ENCODE measurements around the gene TRPC4AP.

The TRPC4AP gene

DNA sequence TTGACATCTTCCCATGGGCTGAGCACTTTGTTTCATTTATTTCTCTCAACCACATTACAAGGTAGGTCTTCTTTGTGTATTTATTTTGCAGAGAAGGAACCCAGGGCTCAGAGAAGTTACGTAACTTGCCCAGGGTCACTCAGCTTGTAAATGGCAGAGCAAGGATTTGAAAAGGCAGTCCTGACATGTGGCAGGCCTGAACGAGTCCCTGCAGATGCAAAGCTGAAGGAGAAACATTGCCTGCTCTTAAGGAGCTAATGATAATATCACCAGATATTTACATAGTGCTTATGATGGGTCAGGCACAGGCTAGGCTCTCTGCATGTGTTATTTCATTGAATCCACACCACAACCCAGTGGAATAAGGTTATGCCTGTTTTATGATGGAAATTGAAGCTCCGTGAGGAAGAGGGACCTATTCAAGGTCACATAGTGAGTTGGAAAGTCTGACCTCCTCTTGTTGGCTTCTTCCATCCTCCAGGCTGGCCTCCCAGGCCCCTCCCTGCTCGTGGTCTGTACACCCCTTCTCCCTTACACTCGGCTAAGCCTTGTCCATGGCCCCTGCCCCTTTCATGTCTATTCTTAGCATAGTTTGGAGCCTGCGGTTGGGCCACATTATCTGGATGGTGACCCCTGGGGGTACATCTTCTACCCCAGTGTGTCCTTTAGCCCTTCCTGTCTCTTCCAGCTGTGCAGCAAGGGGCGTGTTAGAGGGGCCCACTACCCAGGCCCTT lies 124.4 kb downstream of the TRPC4AP start:
- no peak for DNase-seq (ENCODE audit: low read depth in 2 of 2)

DNA sequence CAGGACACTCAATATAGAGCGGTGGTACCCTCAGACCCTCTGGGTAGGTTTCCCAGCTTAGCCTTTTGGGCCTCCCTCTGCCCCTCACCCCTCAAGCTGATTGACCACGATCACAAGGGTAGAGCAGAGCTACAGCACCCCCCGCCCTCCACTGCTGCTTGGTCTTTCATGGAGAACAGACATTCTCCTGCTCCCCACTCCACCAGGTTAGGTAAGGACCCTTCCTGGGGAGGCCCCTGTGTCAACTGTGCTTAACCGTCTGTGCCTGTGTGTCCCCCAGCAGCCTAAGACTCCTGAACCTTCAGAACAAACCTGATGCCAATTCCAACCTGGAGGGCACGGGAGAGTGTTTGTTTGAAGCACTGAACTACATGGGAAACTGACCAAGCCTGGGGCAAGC lies 125.2 kb downstream of the TRPC4AP start:
- no peak for DNase-seq (ENCODE audit: low read depth in 2 of 2)

DNA sequence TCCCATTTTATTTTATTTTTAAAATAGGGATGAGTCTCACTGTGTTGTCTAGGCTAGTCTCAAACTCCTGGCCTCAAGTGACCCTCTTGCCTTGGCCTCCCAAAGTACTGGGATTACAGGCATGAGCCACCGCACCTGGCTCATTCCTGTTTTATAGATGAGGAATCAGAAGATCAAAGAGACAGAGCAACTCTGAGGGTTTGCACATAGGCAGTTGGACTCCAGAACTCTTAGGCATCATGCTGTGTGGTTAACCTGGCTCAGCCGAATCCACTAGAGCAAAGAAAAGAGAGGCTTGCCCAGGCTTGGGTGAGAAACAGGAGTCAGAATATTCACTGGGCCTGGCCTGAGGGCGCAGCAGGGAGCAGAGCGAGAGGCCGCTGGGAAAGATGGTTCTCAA lies 127.6 kb downstream of the TRPC4AP start:
- no peak for DNase-seq (ENCODE audit: low read depth in 2 of 2)

DNA sequence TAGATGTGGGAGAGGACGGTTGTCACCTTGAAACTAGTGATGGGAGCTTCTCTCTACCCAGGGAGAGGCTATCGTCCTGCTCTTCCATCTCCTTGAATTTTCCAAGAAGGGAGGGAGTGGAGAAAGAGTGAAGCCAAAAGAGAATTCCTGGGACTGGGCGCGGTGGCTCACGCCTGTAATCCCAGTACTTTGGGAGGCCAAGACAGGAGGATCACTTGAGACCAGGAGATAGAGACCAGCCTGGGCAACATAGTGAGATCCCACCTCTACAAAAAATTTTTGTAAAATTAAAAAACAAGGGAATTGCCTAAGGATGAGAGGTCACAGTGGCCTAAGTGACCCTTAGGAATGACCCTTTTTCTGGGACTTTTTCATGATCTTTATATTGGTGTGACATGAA lies 128.1 kb downstream of the TRPC4AP start:
- no peak for DNase-seq (ENCODE audit: low read depth in 2 of 2)

DNA sequence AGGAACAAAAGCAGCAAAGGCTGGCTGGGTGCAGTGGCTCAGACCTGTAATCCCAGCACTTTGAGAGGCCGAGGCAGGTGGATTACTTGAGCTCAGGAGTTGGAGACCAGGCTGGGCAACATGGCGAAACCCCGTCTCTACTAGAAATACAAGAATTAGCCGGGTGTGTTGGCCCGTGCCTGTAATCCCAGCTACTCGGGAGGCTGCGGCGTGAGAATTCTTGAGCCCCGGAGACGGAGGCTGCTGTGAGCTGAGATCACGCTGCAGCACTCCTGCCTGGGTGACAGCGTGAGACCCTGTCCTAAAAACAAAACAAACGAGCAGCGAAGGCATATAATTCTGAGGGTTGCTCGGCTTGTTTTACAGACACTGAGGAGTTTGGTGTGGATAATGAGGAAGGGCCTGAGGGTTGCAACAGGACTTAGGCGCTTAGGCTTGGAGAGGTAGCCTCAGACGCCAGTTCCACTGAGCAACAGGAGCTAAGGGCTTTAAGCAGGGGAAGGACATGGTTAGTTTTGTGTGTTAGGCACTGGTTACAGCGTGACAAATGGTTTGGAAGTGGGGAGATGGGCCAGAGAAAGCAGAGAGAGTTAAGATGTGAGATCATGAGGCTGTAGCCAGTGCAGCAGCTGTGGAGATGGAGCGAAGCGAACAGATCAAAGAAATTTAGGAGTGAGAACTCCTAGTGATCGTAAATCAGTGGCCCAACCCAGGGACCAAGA lies 135.7 kb downstream of the TRPC4AP start:
- DNase-seq (ENCODE audit: low read depth in 2 of 2) = no peak

DNA sequence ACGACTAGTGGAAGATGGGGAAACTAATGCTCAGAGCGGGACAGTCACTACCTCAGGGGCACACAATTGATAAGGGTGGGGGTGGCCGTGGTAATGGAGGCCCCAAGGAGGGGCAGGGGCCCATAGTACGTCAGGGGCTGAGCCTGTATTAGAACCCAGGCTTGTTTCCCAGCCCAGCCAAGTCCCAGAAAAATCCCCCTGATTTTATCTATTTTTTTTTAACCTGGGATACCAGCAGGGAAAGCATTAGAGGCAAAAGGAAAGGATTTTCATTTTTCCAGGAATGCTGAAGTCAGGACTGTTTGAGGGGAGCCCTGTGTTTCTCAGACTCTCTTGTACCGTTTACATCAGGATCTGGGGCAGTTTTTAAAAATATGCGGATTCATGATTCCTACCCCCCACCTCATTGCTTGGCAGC lies 136.6 kb downstream of the TRPC4AP start:
- no peak for DNase-seq (ENCODE audit: low read depth in 2 of 2)

DNA sequence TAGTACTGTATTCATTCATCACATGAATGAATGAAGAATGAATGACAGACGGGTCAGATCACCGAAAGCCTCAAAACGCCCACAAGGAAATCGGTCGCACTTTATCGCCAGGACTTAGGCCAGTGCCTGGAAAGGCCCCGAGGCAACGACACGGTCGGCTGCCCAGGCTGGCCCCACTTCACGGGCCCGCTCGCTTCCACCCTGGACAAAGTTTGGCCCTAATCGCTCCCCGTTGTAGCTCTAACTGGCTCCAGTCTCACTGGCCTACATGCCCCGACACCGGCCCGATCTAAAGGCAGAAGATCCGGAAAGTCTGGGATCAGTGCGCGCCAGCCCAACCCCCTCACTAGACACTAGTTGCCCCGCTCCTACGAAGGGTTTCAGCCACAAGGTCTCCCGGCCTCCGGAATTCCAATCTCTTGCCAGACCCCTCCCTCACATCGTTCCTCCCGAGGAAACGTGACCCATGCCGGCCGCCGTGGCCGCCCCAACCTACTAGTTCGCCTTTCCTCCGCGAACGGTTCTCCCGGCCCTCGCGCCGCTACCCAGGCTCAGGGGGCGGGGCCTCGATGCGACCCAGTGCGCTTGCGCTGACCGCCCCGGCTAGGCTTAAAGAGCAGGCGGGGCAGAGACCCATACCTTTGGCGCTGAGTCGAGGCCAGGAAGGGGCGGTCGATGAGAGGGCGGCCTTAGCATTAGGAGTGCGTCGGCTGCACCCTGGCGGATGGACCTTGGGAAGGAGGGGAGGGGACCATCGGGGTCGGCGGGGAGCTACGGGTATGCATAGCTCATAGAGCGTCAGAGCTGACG lies 137.2 kb downstream of the TRPC4AP start, which contains the start of the genes GSS and MYH7B:
Gene GSS, minus strand, starts transcription at position 576 of the 810 bp plus-strand sequence. CDS start 3,954 bp downstream, outside the sequence.
Gene MYH7B, plus strand, starts transcription at position 638 of the 810 bp plus-strand sequence. CDS start 22,138 bp downstream, outside the sequence.
- peak; percentile 90 to 94 for DNase-seq (ENCODE audit: low read depth in 2 of 2)

DNA sequence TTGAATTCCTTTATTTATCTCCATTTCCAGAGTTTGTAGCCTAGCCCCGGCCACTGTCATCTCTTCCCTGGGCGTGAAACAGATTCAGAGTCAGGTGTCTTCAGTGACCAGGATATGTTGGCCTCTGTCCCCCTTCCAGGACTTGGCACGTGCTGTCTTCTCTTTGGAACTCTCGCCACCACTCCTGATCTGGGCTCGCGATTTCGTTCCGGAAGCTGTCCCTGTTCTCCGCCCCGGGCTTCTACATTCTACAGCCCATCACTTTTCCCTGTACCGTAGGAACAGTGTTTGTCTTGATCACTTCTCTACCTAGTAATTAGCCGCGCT lies 137.7 kb downstream of the TRPC4AP start:
- no peak for DNase-seq (ENCODE audit: low read depth in 2 of 2)

DNA sequence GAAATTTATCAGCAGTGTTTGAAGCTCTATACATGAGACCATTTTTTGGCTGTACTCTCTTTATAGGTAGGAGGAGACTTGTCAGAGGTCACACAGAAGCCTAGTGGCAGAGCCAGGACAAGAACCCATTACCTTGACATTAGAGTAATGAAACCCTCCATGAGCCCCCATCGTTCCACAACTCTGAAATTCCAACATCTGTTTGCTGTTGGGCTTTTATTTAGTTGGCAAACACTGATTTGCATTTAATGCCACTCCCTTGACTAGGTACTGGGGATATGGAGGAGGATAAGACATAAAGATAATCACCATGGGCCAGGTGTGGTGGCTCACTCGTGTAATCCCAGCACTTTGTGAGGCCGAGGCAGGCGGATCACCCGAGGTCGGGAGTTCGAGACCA lies 138.6 kb downstream of the TRPC4AP start:
- DNase-seq (ENCODE audit: low read depth in 2 of 2) = no peak

DNA sequence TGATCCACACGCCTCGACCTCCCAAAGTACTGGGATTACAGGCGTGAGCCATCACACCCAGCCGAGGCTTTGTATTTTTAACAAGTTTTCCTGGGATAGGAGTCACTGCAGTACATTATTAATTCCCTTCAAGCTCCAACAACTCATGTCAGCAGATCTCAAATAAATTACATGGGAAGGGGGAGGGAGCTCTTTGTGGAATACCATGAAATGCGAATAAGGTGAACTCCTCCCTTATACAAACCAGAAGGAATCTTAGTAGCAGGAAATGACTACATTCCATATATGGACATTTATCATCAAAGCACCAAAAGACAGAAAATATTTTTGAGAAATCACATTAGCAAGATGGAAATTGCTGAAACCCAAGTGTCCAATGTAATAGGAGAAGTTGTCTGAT lies 139.9 kb downstream of the TRPC4AP start:
- no peak for DNase-seq (ENCODE audit: low read depth in 2 of 2)

Data from activated CD8-positive, alpha-beta memory T cell treated with anti-CD3 and anti-CD28 coated beads for 4 hours (primary cell).